Measurements from ENCODE around the gene ASPRV1.

- TF ChIP-seq CTCF (IDR thresholded peaks at IDR 0.05; ENCODE audit: poor library complexity) (no peak), EZH2 (IDR thresholded peaks at IDR 0.05; ENCODE audit: borderline replicate concordance) (no peak)
Measured at GRCh38 chr2:69936906-69937305, 24.5 kb downstream of the ASPRV1 start.
